ENCODE results near the gene MRPL57.

GRCh38 chr13:21142766-21143165 lies 33.7 kb upstream of the MRPL57 start:
- TF ChIP-seq POLR2A (IDR thresholded peaks at IDR 0.05) (no peak), POLR2AphosphoS5 (IDR thresholded peaks at IDR 0.05; ENCODE audit: insufficient read depth in 1 of 2, low read depth in 1 of 2) (no peak)

Data from vagina (tissue), 2 donors.